ENCODE measurements around the gene EI24. TPM values are rescaled to one million over a fixed set of nuclear protein-coding genes. Genes with fewer than 3 reads are reported as not detected.

EI24 gene
- total RNA-seq, 1 experiment from 2014 or later = 41.6 TPM

DNA sequence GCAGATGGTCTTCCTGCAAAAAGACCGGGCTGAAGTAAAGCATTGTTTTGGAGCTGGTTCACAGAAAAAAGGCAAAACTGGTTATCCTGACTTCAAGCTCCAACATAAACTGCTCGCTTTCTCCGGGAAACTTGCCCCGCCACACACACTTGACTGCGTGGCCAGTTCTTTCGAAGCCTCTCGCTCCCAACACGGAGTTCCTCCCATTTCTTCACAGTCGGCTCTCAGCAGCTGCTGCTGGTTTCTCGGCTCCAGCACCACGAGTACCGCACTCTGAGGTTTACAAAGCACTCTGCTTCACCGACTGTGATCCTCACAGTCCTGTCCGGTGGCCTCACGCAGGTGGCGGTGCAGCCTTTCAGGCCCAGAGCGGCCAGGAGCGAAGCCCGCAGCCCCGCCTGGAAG, 56.0 kb downstream of the EI24 start:
- peak overlapping the region; percentile 76 for H3K4me3 ChIP-seq (ENCODE audit: low read length)

DNA sequence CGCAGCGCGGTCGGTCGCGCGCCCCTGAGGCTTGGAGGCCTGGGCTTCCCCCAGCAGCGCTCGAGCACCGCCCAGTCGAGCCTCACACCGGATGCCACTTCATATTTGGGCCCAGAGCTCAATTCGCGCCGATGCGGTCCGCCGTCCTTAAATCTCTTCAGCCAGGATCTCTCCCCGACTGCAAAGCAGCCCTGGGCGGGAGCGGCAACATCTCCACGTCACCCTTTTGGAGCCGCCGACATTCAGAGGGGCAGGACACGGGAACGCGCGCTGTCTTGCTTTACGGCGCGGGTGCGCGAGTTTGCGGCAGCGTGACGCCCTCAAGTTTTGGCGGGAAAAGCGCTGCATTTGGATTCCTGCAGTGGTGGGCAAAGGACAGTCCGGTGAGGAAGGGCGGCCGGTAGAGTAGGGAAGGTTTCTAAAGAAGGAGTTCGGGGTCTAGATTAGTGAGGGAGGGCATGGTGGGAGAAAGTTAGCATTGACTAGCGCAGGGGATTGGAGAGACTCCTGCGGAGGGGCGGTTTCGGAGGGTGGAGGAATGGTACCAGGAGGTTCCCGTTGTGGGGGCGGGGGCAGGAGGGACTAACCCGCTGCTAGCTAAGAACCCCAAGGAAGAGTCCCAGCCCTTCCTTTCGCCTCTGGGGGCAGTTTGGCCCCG, 56.5 kb downstream of the EI24 start:
- Histone ChIP-seq H3K9ac (ENCODE audit: low read length) (peak overlapping the region; percentile 80), H4K20me1 (ENCODE audit: insufficient read depth, low read depth, low read length) (no peaks in the 10 kb centered on the region), H3K36me3 (ENCODE audit: insufficient read depth, low read length) (no peaks in the 10 kb centered on the region), H3K79me2 (ENCODE audit: low read length) (peaks cover 42% of the 10 kb centered on the region), H3K9me2 (replicated peaks; ENCODE audit: insufficient read depth, low read length) (no peaks in the 10 kb centered on the region), H3K4me1 (ENCODE audit: low read length) (peaks cover 27% of the 10 kb centered on the region), H3K9me3 (ENCODE audit: low read length) (no peaks in the 10 kb centered on the region), H3K27me3 (ENCODE audit: low read length) (no peaks in the 10 kb centered on the region), H3K27ac (ENCODE audit: low read length) (peak overlapping the region; percentile 85), H3K4me2 (ENCODE audit: low read depth, low read length, poor library complexity, severe bottlenecking) (peak overlapping the region; percentile 71), H3K4me3 (ENCODE audit: low read length) (peak overlapping the region; percentile 76), H2AFZ (ENCODE audit: low read length) (peak overlapping the region; percentile 73; the same call in 1 of the 2 replicates)
- DNase-seq = peak; percentile 91

More for the DNA sequence above, 56.0 kb downstream of the EI24 start:
- no peaks in the 10 kb centered on the region for H4K20me1 ChIP-seq (ENCODE audit: insufficient read depth, low read depth, low read length)
- no peaks in the 10 kb centered on the region for H3K9me3 ChIP-seq (ENCODE audit: low read length)
- H3K79me2 ChIP-seq (ENCODE audit: low read length) = peaks cover 41% of the 10 kb centered on the region
- no peaks in the 10 kb centered on the region for H3K9me2 ChIP-seq (replicated peaks; ENCODE audit: insufficient read depth, low read length)
- peaks cover 27% of the 10 kb centered on the region for H3K4me1 ChIP-seq (ENCODE audit: low read length)
- no peak for DNase-seq
- H2AFZ ChIP-seq (ENCODE audit: low read length) = peak overlapping the region; percentile 73; the same call in 1 of the 2 replicates
- H3K4me2 ChIP-seq (ENCODE audit: low read depth, low read length, poor library complexity, severe bottlenecking) = peak overlapping the region; percentile 71
- no peaks in the 10 kb centered on the region for H3K27me3 ChIP-seq (ENCODE audit: low read length)
- H3K9ac ChIP-seq (ENCODE audit: low read length) = peak overlapping the region; percentile 80
- H3K36me3 ChIP-seq (ENCODE audit: insufficient read depth, low read length) = peaks cover 2% of the 10 kb centered on the region
- H3K27ac ChIP-seq (ENCODE audit: low read length) = peak overlapping the region; percentile 85

DNA sequence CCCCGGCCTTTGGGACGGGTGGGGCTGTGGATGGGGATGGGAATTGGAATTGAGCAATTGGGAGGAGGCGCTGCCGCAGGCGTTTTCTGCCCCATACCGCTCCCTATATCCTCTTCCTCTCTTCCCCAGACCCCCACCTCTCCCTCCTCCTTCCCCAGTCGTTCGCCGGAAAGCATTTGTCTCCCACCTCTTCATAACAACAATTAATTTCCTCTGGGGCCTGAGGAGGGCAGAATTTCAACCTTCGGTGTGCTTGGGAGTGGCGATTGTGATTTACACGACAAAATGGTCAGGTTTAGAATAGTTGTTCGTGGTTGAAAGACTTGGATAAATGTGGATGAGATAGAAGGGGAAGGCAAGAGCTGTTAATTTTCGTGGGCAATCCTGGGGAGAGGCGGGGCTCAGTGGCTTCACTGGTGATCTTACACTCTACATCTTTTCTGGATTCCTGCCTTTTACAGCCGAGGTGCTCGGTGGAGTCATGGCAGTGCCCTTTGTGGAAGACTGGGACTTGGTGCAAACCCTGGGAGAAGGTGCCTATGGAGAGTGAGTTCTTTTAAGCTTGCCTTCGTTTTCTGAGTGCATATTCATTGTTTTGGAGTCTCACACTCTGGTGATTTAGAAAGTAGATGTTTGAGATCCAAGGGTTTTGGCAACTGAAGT, 57.1 kb downstream of the EI24 start:
- Histone ChIP-seq H2AFZ (ENCODE audit: low read length) (peak overlapping the region; percentile 73; the same call in 1 of the 2 replicates), H3K4me3 (ENCODE audit: low read length) (peak overlapping the region; percentile 76), H4K20me1 (ENCODE audit: insufficient read depth, low read depth, low read length) (no peaks in the 10 kb centered on the region), H3K4me2 (ENCODE audit: low read depth, low read length, poor library complexity, severe bottlenecking) (peak overlapping the region; percentile 71), H3K79me2 (ENCODE audit: low read length) (peaks cover 42% of the 10 kb centered on the region), H3K9ac (ENCODE audit: low read length) (peak overlapping the region; percentile 80), H3K27me3 (ENCODE audit: low read length) (no peaks in the 10 kb centered on the region), H3K4me1 (ENCODE audit: low read length) (peaks cover 22% of the 10 kb centered on the region), H3K9me2 (replicated peaks; ENCODE audit: insufficient read depth, low read length) (no peaks in the 10 kb centered on the region), H3K36me3 (ENCODE audit: insufficient read depth, low read length) (no peaks in the 10 kb centered on the region), H3K27ac (ENCODE audit: low read length) (peak overlapping the region; percentile 85), H3K9me3 (ENCODE audit: low read length) (no peaks in the 10 kb centered on the region)
- DNase-seq = peak; percentile 59

DNA sequence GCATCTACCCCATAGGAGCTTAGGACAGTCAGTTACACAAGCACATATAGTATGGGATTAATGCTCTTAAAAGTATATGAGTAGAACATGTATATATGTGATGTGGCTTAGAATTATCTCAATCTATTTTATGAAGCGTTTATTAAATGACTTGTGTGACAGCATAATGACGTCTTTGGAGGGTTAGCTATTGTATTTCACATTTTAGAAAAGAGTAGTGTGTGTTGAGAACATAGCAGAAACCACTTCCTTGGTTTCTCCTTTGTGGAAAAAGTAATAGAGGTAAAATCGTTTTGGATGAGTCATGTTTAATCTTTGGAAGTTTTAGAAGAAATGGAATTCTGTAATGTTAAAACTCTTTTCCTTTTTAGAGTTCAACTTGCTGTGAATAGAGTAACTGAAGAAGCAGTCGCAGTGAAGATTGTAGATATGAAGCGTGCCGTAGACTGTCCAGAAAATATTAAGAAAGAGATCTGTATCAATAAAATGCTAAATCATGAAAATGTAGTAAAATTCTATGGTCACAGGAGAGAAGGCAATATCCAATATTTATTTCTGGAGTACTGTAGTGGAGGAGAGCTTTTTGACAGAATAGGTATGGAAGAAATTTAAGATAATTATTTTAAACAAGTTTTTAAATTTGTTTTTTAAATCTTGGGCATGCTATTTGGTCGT, 58.1 kb downstream of the EI24 start:
- H3K27ac ChIP-seq (ENCODE audit: low read length) = no peak overlapping the region
- H4K20me1 ChIP-seq (ENCODE audit: insufficient read depth, low read depth, low read length) = no peaks in the 10 kb centered on the region
- peaks cover 42% of the 10 kb centered on the region for H3K79me2 ChIP-seq (ENCODE audit: low read length)
- no peaks in the 10 kb centered on the region for H3K27me3 ChIP-seq (ENCODE audit: low read length)
- peak overlapping the region; percentile 76 for H3K4me3 ChIP-seq (ENCODE audit: low read length)
- H3K4me2 ChIP-seq (ENCODE audit: low read depth, low read length, poor library complexity, severe bottlenecking) = peak overlapping the region; percentile 71
- no peaks in the 10 kb centered on the region for H3K9me3 ChIP-seq (ENCODE audit: low read length)
- H3K4me1 ChIP-seq (ENCODE audit: low read length) = peaks cover 20% of the 10 kb centered on the region
- no peak for DNase-seq
- peak overlapping the region; percentile 80 for H3K9ac ChIP-seq (ENCODE audit: low read length)
- no peaks in the 10 kb centered on the region for H3K9me2 ChIP-seq (replicated peaks; ENCODE audit: insufficient read depth, low read length)
- no peaks in the 10 kb centered on the region for H3K36me3 ChIP-seq (ENCODE audit: insufficient read depth, low read length)
- no peak overlapping the region for H2AFZ ChIP-seq (ENCODE audit: low read length)

Small RNA genes within 50 kb of the gene (small RNA-seq; reads per million reads assigned to genes)
- not detected for gene RNU6-1156P

Other genes starting within 250 kb of the EI24 start
- 0.22 TPM in 1 of 2 replicates, not detected in the other for gene FEZ1, start 73.2 kb upstream of the EI24 start, total RNA-seq (2014; rRNA removed; shearing (Covaris generic); ENCODE audit: low replicate concordance)
- gene STT3A, start 23.4 kb downstream of the EI24 start, total RNA-seq (2014; rRNA removed; shearing (Covaris generic); ENCODE audit: low replicate concordance) = 32.9 and 76.2 TPM in 2 replicates
- 12.5 and 16.5 TPM in 2 replicates for gene CHEK1, start 55.7 kb downstream of the EI24 start, total RNA-seq (2014; rRNA removed; shearing (Covaris generic); ENCODE audit: low replicate concordance)
- gene ACRV1, start 111.4 kb downstream of the EI24 start, total RNA-seq (2014; rRNA removed; shearing (Covaris generic); ENCODE audit: low replicate concordance) = not detected in 2 replicates
- not detected in 2 replicates for gene PATE1, start 176.8 kb downstream of the EI24 start, total RNA-seq (2014; rRNA removed; shearing (Covaris generic); ENCODE audit: low replicate concordance)
- not detected in 2 replicates for gene PATE2, start 209.4 kb downstream of the EI24 start, total RNA-seq (2014; rRNA removed; shearing (Covaris generic); ENCODE audit: low replicate concordance)
- not detected in 2 replicates for gene PATE3, start 218.7 kb downstream of the EI24 start, total RNA-seq (2014; rRNA removed; shearing (Covaris generic); ENCODE audit: low replicate concordance)

Data from Karpas-422 (cell line).